ENCODE data around the gene MCC. TPM values are rescaled to one million over a fixed set of nuclear protein-coding genes. Genes with fewer than 3 reads are reported as not detected.

Gene MCC
- total RNA-seq, 1 donor from 2014 or later: 29.4 TPM

DNA sequence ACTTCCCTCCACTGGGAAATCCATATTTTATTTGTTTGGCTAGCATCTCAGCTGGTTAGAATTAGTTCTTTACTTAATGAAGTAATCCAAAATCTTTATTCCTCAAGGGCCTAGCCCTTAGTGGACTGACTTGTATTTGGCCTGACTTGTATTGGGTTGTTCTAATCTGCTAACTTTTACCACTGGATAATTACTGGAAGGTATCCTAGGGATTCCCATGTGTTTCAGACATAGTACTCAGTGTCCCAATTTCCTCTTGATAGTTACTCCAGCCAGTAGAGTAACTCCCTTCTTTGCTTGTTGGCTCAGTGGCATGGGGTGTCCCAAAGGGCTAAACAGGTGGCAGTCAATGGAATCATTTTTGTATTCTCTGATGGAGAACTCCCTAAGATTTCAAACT lies 355.7 kb downstream of the MCC start:
- DNase-seq (no peak), ATAC-seq (ENCODE audit: poor library complexity) (peak; percentile 91)
- intact Hi-C loops (cut with DNase I): no loop called here

DNA sequence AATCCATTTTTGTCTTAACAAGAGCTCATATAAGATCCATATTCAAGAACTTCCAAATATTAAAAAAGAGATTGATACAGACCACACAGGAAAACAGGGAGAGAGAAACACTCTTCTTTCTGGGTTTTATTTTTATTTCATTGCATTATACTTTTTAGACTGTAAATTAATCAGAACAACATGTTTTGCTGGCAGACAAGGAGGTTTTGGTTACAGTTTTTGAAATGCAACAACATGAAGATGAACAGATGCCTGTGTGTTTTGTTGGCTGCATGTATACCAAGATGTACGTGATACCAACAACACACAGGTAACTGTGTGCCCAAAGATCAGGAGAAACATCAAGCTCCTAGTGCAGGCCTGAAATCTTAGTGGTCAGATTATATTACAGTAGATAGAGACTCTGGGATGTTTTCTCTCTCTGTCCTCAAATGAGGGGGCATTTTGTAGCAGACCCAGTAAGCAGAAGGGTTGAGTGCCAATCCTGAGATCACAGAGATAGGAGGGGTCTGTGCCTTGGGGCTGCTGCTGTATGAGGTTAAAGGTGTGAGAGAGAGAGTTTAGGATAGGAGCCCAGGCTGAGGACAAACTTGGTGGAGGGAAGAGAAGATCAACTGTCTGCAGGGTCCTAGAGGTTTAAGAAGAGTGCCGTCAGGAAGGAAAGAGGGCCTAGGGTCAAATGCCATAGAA lies 359.5 kb downstream of the MCC start:
- DNase-seq (no peak), ATAC-seq (ENCODE audit: poor library complexity) (no peak)
- intact Hi-C loops (cut with DNase I): no loop called here

DNA sequence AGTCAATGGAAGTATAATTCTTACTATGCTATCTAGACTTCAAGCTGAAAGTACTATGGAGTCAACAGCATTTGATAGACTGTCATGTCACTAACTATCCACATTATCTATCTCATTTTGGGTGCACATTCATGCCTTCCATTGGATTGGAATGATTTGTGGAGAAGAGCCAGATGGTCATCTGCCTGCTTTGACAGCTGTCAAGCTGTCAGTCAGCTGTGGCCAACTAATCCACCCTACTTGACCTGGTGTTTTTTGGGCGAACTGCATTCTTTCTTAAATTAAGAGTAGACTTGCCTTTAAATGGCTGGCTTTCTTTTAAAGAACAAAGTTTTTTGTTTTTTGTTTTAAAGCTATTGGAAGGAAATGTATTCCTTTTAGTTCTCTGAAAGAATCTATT lies 360.2 kb downstream of the MCC start:
- no peak for DNase-seq
- intact Hi-C loops (cut with DNase I): no loop called here
- no peak for ATAC-seq (ENCODE audit: poor library complexity)

DNA sequence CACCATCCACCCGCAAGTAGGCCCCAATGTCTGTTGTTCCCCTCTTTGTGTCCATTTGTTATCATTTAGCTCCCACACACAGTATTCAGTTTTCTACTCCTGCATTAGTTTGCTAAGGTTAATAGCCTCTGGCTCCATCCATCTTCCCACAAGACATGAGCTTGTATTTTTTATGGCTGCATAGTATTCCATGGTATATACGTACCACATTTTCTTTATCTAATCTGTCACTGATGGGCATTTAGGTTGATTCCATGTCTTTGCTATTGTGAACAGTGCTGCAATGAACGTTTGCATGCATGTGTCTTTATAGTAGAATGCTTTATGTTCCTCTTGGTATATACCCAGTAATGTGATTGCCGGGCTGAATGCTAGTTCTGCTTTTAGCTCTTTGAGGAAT lies 361.2 kb downstream of the MCC start:
- intact Hi-C loops (cut with DNase I): no loop called here
- DNase-seq (no peak), ATAC-seq (ENCODE audit: poor library complexity) (no peak)

DNA sequence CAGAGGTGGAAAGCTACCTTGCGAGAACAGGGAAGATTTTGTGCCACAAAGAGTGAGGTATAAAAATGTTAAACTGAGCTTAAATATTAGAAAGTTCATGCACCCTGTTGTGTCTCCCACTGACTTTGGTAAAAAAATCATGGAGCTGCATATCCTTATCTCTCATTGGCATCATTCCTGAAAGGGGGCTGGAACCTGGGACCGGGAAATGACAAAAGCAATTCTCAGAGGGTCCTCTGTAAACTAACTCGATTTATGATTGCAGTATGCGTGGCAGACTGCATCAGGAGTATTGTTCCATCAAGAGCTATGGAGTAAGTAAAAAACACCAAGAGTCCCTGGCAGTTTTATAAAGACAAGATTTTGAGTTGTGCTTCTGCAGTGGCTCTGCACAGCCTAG lies 362.9 kb downstream of the MCC start:
- no peak for ATAC-seq (ENCODE audit: poor library complexity)
- intact Hi-C loops (cut with DNase I): no loop called here
- no peak for DNase-seq

DNA sequence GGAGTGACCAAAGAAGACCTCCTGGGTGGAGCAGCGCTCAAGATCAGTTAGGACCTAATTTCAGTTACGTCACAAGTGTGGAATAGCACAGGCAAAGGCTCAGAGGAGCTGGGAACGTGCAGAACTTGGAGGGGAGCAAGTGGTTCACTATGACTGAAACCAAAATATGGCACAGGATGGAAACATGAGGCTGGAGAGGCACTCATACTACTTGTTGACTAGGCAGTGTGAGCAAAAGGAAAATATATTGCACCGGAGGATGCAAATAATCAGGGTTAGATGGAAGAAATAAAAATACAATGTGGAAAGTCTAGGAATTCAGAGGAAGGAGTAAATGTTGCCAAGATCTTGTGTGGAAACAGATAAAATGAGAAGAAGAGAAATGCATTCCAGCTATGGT lies 363.3 kb downstream of the MCC start:
- ATAC-seq (ENCODE audit: poor library complexity): no peak
- intact Hi-C loops (cut with DNase I): no loop called here

DNA sequence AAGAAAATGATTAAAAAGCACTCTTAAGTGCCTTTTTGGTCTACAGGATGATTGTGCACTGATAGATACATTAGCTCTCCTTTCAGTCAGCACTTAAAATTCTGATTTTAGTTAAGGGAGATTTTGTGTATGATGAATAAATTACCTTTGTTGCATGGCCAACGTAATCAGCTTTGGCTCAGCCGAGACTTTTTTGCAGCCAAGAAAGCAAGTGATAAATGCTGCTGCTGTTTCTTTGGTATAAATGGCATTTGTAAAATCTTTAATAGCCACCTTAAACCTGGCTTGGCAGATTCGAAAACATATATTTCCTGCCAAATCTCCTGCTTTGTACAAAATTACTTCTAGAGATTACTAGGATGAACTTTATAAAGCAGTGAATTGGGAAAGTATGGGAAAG lies 364.0 kb downstream of the MCC start:
- DNase-seq (no peak), ATAC-seq (ENCODE audit: poor library complexity) (no peak)
- intact Hi-C loops (cut with DNase I): no loop called here

More for the DNA sequence above, 363.3 kb downstream of the MCC start:
- no peak for DNase-seq

DNA sequence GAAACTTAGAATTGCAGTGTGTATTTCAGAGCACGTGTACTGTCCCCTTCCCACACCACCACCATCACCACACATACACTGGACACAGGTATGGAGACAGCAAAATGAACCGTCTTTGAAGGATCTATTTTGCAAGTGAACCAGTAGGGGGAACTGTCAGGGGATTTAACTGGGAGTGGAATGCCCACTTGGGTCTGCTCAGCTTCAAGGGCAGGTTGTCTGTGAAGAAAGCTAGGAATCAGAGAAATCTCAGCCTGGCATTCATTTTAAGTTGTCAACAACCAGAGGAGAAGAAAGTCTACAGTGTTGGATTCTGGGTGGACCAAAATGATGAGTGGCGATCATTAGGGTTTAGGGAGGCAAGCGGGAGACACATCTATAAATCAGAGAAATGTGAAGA lies 364.6 kb downstream of the MCC start:
- DNase-seq (no peak), ATAC-seq (ENCODE audit: poor library complexity) (no peak)
- intact Hi-C loops (cut with DNase I): no loop called here

DNA sequence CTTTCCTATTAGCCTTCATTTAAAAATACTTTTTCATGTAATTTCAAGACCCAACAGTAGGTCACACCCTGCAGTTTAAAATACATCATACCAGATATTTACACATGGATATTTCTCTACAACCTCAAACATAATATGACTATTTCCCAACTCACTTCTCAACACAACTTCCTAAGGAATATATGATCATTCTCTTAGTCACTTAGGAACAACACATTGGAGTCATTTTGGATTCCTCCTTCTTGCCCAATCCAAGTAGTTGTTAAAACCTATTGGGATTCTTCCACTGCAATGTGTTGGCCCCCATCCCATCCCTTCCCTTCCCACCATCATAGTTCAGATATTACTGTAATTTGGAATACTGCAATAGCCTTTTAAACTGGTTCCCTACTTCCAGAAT lies 366.2 kb downstream of the MCC start:
- DNase-seq (no peak), ATAC-seq (ENCODE audit: poor library complexity) (peak; percentile 20)
- intact Hi-C loops (cut with DNase I): no loop called here

DNA sequence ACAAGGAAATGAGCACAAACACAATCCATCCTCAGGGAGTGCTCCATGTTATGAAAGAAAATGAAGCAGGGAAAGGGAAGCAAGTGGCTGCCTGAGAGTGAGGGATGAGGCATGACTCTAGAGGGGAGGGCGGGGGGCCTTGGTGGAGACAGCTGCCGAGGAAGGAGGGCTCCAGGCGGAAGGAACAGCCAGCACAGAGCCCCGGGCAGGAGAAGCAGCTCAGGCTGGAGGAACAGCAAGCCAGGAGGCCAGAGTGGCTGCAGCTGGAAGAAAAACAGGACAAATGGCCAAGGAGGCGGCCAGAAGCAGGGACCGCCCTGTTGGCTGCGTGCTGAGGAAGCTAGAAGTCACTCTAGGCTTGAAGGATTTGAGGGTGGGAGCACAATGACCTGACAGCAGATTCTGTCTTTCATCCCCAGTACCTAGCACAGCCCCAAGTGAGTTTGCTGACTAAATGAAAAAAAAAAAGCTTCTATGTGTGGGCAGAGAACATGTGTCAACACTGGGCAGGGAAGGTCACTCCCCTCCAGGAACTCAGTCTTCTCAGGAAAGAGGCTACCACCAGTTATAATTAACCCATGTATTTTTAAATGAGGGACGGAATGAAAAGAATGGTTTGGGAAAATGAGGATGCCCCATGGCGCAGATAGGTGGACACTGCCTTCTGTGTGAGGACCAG lies 368.9 kb downstream of the MCC start:
- ATAC-seq (ENCODE audit: poor library complexity): peak; percentile 82
- intact Hi-C loops (cut with DNase I): no loop called here
- DNase-seq: peak; percentile 85

DNA sequence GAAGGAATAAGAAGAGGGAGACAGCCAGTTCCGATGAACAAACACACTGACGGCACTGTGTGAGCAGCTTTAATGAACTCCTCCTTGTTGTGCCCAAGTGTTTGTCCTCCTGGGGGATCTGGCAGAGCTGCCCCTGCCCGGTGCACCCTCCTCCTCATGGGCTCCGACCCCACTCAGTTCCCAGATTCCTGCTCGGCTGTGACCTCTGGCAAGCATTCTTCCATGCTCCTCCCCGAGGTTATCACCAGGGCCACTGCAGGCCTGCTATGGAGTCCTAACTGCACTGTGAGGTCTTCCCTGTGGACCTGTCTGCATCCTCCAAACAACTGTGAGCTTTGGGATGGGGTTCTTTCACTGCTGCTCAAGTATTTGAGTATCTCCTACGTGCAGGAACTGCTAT lies 369.5 kb downstream of the MCC start:
- intact Hi-C loops (cut with DNase I): no loop called here
- DNase-seq: peak; percentile 49
- ATAC-seq (ENCODE audit: poor library complexity): peak; percentile 46

DNA sequence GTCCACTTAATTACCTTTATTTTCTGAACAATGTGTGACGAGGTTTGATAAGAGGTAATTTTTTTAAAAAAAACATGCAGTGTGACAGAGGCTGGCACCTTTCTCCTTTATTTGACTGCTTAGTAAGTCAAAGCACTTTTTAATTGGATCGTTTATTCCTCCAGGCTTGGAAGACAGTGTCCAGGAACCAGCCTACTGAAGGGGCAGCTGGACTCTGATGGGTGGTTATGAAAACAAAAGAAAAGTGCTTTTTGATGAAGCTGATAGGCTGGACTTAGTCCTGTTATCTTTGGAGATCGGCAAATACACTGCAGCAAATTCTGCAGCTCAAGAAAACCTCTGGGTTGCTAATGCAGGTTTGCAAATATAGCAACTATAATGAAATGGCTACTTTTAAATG lies 370.0 kb downstream of the MCC start:
- intact Hi-C loops (cut with DNase I): no loop called here
- DNase-seq (no peak), ATAC-seq (ENCODE audit: poor library complexity) (no peak)

DNA sequence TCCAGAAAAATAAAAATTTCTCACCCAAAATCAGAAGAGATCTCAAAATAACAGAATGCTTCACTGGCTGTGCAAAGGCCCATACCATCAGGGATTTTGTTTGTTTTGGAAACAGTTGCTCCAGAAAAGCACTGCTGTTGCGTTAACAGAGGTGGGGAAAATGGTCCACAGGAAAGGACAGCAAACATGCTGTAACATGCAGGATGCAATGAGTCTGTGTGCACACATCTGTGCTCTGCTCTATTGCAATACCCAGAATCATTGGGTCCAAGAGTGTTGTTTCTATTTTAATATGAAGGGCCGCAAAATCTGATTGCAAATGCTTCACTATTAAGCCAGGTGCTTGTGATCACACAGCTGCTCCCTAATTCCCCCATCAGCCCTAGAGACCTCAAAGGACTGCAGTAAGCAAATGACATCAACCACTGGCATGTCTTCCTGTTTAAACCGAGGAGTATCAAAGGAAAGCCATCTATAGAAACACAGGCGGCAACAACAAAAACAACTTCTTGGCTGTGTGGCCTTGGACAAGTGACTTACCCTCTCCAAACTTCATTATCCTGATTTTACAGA lies 370.6 kb downstream of the MCC start:
- DNase-seq (no peak), ATAC-seq (ENCODE audit: poor library complexity) (no peak)
- intact Hi-C loops (cut with DNase I): no loop called here

DNA sequence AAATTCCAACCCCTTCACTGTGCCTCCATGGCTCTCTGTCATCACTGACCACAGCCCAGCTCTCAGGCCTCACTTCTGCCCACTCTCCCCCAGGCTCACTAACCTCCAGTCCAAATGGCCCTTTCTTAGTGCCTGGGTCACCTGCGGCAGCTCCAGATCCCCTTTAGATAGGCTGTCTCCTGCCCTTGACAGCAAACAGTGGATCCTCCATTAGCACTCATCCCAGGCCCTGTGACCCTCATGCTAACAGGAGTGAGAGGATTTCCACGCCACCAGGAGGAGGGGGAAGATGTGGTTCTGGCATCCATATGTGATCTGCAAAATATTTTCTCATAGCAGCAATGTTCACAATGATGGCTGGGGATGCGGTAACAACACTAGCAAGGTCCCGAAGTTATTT lies 372.3 kb downstream of the MCC start:
- intact Hi-C loops (cut with DNase I): no loop called here
- DNase-seq (no peak), ATAC-seq (ENCODE audit: poor library complexity) (no peak)

DNA sequence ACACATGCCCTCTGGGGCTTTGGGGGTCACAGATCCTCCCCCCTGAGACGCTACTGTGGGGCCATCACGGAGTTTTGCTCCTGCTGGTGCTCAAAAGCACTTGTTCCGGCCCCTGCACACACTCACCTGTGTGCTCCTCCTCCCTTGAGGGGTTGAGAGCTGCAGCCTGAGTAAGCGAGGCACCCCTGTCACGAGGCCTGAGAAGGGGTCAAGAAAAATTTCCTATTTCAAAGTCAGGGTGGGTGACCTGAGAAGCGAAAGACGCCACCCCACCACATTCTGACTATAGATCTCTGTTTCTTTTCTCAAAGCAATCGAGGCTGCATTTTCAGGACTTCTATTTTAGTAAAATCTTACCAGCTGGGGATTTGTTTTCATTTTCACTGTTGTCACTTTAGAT lies 373.2 kb downstream of the MCC start:
- intact Hi-C loops (cut with DNase I): no loop called here
- DNase-seq (no peak), ATAC-seq (ENCODE audit: poor library complexity) (no peak)

DNA sequence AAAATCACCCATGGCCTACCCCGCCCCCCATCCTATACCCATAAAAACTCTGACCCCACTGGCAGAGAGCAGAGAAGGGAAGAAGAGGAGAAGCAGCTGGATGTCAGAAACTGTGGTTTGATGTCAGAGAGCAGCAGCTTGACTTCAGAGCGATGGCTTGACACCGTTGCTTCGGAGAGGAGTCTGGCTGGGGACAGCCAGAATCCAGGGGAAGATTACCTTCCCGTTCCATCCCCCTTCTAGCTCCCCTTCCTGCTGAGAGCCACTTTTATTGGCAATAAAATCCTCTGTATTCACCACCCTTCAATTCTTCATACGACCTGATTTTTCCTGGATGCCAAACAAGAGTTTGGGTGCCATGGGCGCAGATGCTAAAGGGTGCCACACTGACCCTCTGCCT lies 373.7 kb downstream of the MCC start:
- DNase-seq: no peak
- no peak for ATAC-seq (ENCODE audit: poor library complexity)
- intact Hi-C loops (cut with DNase I): no loop called here

DNA sequence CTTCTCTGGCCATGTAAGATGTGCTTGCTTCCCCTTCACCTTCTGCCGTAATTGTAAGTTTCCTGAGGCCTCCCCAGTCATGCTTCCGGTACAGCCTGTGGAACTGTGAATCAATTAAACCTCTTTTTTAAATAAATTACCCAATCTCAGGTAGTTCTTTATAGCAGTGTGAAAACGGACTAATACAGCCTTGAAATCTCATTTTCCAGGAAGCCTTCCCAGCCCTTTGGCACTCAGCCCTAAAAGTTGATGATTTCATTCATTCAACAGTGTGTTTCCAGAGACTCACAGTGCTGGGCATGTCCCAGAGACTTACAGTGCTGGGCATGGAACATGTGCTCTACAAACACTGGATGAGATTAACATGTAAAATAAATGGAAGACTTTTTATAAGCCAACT lies 375.8 kb downstream of the MCC start:
- DNase-seq: no peak
- intact Hi-C loops (cut with DNase I): no loop called here
- ATAC-seq (ENCODE audit: poor library complexity): peak; percentile 62

DNA sequence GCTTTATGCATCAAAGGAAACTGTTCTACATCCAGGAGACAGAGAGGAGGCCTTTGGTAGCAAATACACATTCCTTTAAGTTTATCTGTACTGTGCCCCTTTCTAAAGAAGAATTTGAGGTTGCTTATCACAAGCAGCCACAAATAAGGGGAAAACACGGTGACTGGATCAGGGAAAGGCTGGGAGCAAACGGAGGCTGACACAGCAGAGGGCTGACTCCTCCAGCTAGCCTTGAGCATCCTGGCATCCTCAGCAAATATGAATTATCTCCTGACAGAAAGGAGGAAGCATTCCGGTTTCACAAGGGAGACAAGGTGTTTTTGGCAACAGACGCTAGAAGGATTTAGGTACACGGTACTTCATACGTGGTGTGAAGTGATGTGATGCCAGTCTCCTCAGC lies 378.1 kb downstream of the MCC start:
- no peak for ATAC-seq (ENCODE audit: poor library complexity)
- no peak for DNase-seq
- intact Hi-C loops (cut with DNase I): no loop called here

DNA sequence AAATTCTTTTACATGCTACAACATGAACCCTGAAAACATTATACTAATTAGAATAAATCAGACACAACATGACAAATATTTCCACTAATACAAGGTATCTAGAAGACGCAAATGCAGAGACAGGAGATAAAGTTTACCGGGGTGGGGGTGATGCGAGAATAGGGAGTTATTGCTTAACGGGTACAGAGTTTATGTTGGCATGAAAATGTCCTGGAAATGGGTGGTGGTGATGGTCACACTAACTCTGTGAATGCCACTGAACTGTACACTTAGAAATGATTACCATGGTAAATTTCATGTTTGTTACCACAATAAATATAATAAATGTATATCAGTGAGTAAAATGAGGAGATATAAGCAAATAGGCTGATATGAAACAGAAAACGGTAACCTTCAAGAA lies 378.9 kb downstream of the MCC start:
- intact Hi-C loops (cut with DNase I): no loop called here
- DNase-seq: no peak
- ATAC-seq (ENCODE audit: poor library complexity): no peak

DNA sequence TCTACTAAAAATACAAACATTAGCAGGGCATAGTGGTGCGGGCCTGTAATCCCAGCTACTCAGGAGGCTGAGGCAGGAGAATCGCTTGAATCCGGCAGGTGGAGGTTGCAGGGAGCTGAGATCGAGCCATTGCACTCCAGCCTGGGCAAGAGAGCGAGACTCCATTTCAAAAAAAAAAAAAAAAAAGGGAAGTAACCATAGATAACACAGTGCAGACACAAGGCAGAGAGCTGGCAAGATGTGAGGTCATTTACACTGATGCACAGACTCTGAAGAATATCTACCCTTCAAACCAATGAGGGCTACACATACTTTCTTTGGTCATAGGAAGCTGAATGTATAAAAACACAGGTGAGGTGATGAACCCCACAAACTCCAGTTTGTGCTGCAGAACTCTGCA lies 379.8 kb downstream of the MCC start:
- no peak for ATAC-seq (ENCODE audit: poor library complexity)
- intact Hi-C loops (cut with DNase I): no loop called here
- no peak for DNase-seq

DNA sequence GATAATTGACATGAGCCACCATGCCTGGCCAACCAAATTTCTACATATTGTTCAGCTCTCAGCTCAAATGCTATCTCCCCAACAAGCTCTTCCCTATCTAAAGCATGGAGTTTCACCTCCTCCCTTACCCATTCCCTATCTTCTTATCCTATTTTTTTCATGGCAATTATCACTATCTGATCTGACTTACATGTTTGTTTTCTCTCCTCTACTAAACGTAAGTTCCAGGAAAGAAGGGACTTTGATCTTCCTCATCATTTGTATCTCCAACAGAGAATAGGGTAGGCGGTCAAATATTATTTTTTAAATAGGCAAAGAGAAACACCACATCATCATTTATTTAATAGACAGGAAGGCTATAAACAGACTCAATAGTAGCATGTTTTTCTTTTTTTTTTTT lies 381.4 kb downstream of the MCC start:
- intact Hi-C loops (cut with DNase I): no loop called here
- DNase-seq: no peak
- ATAC-seq (ENCODE audit: poor library complexity): no peak

All from Right ventricle myocardium superior (tissue), 1 donor.